ENCODE results near the gene RHO.

DNA sequence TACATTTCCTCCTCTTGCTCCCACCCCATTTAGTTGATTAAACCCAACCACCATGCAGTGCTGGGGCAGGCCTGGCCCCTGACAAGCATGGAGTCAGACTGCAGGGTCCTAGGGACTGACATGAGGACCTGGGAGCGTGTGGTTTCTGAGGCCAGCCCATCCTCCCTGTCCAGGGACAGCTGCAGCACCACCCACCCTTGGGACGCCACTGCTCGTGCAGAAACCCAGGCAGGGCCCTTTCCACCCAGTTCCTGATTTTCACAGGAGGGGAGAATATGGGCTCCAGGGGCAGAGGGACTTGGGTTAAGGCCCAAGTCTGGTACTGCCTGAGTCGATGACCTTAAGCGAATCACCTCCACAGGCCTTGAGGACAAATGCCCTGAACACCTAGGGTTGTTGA, 54.4 kb downstream of the RHO start:
- TF ChIP-seq YY1 (IDR thresholded peaks at IDR 0.05; ENCODE audit: low read depth) (no peak), EP300 (IDR thresholded peaks at IDR 0.05; ENCODE audit: borderline replicate concordance in 1 of 2, low read depth in 1 of 2, low read length in 1 of 2) (no peak), SMC3 (IDR thresholded peaks at IDR 0.05; ENCODE audit: low read depth, low read length) (no peak), CHD2 (IDR thresholded peaks at IDR 0.05; ENCODE audit: low read length, partially characterized antibody) (no peak), MXI1 (IDR thresholded peaks at IDR 0.05; ENCODE audit: low read depth, low read length) (no peak), FOSL2 (IDR thresholded peaks at IDR 0.05; ENCODE audit: borderline replicate concordance, low read depth) (no peak)
- TF ChIP-seq, protein P1, sequence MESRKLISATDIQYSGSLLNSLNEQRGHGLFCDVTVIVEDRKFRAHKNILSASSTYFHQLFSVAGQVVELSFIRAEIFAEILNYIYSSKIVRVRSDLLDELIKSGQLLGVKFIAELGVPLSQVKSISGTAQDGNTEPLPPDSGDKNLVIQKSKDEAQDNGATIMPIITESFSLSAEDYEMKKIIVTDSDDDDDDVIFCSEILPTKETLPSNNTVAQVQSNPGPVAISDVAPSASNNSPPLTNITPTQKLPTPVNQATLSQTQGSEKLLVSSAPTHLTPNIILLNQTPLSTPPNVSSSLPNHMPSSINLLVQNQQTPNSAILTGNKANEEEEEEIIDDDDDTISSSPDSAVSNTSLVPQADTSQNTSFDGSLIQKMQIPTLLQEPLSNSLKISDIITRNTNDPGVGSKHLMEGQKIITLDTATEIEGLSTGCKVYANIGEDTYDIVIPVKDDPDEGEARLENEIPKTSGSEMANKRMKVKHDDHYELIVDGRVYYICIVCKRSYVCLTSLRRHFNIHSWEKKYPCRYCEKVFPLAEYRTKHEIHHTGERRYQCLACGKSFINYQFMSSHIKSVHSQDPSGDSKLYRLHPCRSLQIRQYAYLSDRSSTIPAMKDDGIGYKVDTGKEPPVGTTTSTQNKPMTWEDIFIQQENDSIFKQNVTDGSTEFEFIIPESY (IDR thresholded peaks at IDR 0.05; ENCODE audit: borderline replicate concordance, low read depth) = no peak
- TF ChIP-seq, protein P2, sequence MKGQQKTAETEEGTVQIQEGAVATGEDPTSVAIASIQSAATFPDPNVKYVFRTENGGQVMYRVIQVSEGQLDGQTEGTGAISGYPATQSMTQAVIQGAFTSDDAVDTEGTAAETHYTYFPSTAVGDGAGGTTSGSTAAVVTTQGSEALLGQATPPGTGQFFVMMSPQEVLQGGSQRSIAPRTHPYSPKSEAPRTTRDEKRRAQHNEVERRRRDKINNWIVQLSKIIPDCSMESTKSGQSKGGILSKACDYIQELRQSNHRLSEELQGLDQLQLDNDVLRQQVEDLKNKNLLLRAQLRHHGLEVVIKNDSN (IDR thresholded peaks at IDR 0.05; ENCODE audit: borderline replicate concordance, low read depth) = no peak
- TF ChIP-seq, protein P3, sequence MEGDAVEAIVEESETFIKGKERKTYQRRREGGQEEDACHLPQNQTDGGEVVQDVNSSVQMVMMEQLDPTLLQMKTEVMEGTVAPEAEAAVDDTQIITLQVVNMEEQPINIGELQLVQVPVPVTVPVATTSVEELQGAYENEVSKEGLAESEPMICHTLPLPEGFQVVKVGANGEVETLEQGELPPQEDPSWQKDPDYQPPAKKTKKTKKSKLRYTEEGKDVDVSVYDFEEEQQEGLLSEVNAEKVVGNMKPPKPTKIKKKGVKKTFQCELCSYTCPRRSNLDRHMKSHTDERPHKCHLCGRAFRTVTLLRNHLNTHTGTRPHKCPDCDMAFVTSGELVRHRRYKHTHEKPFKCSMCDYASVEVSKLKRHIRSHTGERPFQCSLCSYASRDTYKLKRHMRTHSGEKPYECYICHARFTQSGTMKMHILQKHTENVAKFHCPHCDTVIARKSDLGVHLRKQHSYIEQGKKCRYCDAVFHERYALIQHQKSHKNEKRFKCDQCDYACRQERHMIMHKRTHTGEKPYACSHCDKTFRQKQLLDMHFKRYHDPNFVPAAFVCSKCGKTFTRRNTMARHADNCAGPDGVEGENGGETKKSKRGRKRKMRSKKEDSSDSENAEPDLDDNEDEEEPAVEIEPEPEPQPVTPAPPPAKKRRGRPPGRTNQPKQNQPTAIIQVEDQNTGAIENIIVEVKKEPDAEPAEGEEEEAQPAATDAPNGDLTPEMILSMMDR (IDR thresholded peaks at IDR 0.05) = no peak
- TF ChIP-seq, protein P4, sequence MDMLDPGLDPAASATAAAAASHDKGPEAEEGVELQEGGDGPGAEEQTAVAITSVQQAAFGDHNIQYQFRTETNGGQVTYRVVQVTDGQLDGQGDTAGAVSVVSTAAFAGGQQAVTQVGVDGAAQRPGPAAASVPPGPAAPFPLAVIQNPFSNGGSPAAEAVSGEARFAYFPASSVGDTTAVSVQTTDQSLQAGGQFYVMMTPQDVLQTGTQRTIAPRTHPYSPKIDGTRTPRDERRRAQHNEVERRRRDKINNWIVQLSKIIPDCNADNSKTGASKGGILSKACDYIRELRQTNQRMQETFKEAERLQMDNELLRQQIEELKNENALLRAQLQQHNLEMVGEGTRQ (IDR thresholded peaks at IDR 0.05; ENCODE audit: borderline replicate concordance, low read depth, low read length) = no peak
